ENCODE measurements around the gene RTP2. TPM values are rescaled to one million over a fixed set of nuclear protein-coding genes. Genes with fewer than 3 reads are reported as not detected.

The RTP2 gene
- polyA plus RNA-seq, 3 donors: not detected

- H3K79me2 ChIP-seq (ENCODE audit: insufficient read depth, low read length): peaks cover 76% of the 10 kb centered on the region
- H3K27me3 ChIP-seq (ENCODE audit: control insufficient read depth in 2 of 2, insufficient read depth in 2 of 2, low read length in 2 of 2): no peaks in the 10 kb centered on the region
- TF ChIP-seq, protein P1, sequence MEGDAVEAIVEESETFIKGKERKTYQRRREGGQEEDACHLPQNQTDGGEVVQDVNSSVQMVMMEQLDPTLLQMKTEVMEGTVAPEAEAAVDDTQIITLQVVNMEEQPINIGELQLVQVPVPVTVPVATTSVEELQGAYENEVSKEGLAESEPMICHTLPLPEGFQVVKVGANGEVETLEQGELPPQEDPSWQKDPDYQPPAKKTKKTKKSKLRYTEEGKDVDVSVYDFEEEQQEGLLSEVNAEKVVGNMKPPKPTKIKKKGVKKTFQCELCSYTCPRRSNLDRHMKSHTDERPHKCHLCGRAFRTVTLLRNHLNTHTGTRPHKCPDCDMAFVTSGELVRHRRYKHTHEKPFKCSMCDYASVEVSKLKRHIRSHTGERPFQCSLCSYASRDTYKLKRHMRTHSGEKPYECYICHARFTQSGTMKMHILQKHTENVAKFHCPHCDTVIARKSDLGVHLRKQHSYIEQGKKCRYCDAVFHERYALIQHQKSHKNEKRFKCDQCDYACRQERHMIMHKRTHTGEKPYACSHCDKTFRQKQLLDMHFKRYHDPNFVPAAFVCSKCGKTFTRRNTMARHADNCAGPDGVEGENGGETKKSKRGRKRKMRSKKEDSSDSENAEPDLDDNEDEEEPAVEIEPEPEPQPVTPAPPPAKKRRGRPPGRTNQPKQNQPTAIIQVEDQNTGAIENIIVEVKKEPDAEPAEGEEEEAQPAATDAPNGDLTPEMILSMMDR (IDR thresholded peaks at IDR 0.05): no peak
- peak overlapping the region; percentile 18 to 99 for H3K27ac ChIP-seq (ENCODE audit: low read depth in 1 of 2, low read length in 2 of 2)
- H4K20me1 ChIP-seq (ENCODE audit: insufficient read depth, low read length): peaks cover 98% of the 10 kb centered on the region
- intact Hi-C loops (cut with micrococcal nuclease): loop anchor here (10.0 kb wide), 1 partner anchor 1088 kb away; no protein-coding TSS in a partner anchor
- H3K36me3 ChIP-seq (replicated peaks in 1 of 2; ENCODE audit: control insufficient read depth in 1 of 2, insufficient read depth in 2 of 2, low read length in 2 of 2): peaks cover 29 to 37% of the 10 kb centered on the region in 2 donors
- peaks cover 38 to 64% of the 10 kb centered on the region in 2 donors for H3K4me1 ChIP-seq (ENCODE audit: control insufficient read depth in 1 of 2, insufficient read depth in 2 of 2, low read length in 2 of 2)
- H2AFZ ChIP-seq (ENCODE audit: insufficient read depth, low read depth, low read length, poor library complexity, severe bottlenecking): no peak overlapping the region
- H3K27me3 Mint-ChIP-seq (ENCODE audit: low read depth in 3 of 3): peaks cover 0 to 9% (median 3%) of the 10 kb centered on the region in 3 donors
- H3K9ac ChIP-seq (ENCODE audit: insufficient read depth, low read length, poor library complexity, severe bottlenecking): peak overlapping the region; percentile 89
- H3K27ac Mint-ChIP-seq: peak overlapping the region; percentile 63 to 100 (median 100)
- peaks cover 56 to 60% of the 10 kb centered on the region in 2 donors for H3K36me3 Mint-ChIP-seq
- H3K4me3 Mint-ChIP-seq: peak overlapping the region; percentile 95 to 100
- peak overlapping the region in 1 of 3 experiments; percentile 96 for H3K4me3 ChIP-seq (replicated peaks in 1 of 3; ENCODE audit: low read depth in 2 of 3, low read length in 3 of 3)
- H3K4me1 Mint-ChIP-seq: peaks cover 45% of the 10 kb centered on the region
- H3K9me3 Mint-ChIP-seq: peaks cover 0 to 2% (median 0%) of the 10 kb centered on the region in 7 donors
- H3K9me3 ChIP-seq (replicated peaks in 1 of 2; ENCODE audit: control insufficient read depth in 1 of 2, insufficient read depth in 1 of 2, low read length in 2 of 2): no peaks in the 10 kb centered on the region
- 53% methylated on average over 2 of the region's 4 CpGs for WGBS (ENCODE audit: insufficient coverage)
- peak overlapping the region; percentile 95 for H3K4me2 ChIP-seq (replicated peaks; ENCODE audit: extremely low read depth, low read length, poor library complexity, severe bottlenecking)
- peak in 1 of 3 donors; percentile 24 for DNase-seq
Measured at GRCh38 chr3:187737006-187737367, 34.6 kb upstream of the RTP2 start.

DNA sequence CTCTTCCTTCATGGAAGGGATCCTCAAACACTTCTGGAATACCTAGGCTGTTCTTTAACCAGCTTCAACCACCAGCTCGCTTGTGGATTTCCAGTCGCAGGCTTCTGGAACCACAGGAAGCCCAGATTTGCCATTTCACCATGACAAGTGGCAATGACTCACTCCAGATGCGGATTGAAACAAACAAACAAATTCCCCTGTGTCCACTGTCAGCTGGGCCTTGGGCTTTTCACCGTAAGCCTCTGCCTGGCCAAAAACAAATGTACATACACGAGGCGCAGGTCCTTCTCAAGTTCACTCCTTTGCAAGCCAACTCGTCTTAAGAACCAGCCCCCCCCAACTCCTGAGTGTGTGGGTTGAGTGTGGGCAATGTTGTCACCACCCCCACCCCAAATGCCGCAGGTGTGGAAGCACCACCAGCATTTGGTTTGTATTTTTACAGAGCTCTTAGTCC lies 34.1 kb upstream of the RTP2 start:
- Histone ChIP-seq H3K4me3 (replicated peaks in 1 of 3; ENCODE audit: low read depth in 2 of 3, low read length in 3 of 3) (peak overlapping the region in 1 of 3 experiments; percentile 96), H3K9ac (ENCODE audit: insufficient read depth, low read length, poor library complexity, severe bottlenecking) (no peak overlapping the region), H4K20me1 (ENCODE audit: insufficient read depth, low read length) (peaks cover 99% of the 10 kb centered on the region), H3K79me2 (ENCODE audit: insufficient read depth, low read length) (peaks cover 71% of the 10 kb centered on the region), H3K4me2 (replicated peaks; ENCODE audit: extremely low read depth, low read length, poor library complexity, severe bottlenecking) (peak overlapping the region; percentile 95), H3K4me1 (ENCODE audit: control insufficient read depth in 1 of 2, insufficient read depth in 2 of 2, low read length in 2 of 2) (peaks cover 38 to 60% of the 10 kb centered on the region in 2 donors), H3K36me3 (replicated peaks in 1 of 2; ENCODE audit: control insufficient read depth in 1 of 2, insufficient read depth in 2 of 2, low read length in 2 of 2) (peaks cover 34 to 42% of the 10 kb centered on the region in 2 donors), H3K9me3 (replicated peaks in 1 of 2; ENCODE audit: control insufficient read depth in 1 of 2, insufficient read depth in 1 of 2, low read length in 2 of 2) (no peaks in the 10 kb centered on the region), H2AFZ (ENCODE audit: insufficient read depth, low read depth, low read length, poor library complexity, severe bottlenecking) (no peak overlapping the region), H3K27me3 (ENCODE audit: control insufficient read depth in 2 of 2, insufficient read depth in 2 of 2, low read length in 2 of 2) (no peaks in the 10 kb centered on the region), H3K27ac (ENCODE audit: low read depth in 1 of 2, low read length in 2 of 2) (peak overlapping the region; percentile 18 to 99)
- peak overlapping the region; percentile 63 to 100 (median 100) for H3K27ac Mint-ChIP-seq
- H3K27me3 Mint-ChIP-seq (ENCODE audit: low read depth in 3 of 3): peaks cover 0 to 9% (median 3%) of the 10 kb centered on the region in 3 donors
- H3K4me1 Mint-ChIP-seq: peaks cover 45% of the 10 kb centered on the region
- H3K9me3 Mint-ChIP-seq: no peaks in the 10 kb centered on the region
- peaks cover 61 to 63% of the 10 kb centered on the region in 2 donors for H3K36me3 Mint-ChIP-seq
- 0% methylated on average over 3 of the region's 8 CpGs for WGBS (ENCODE audit: insufficient coverage)
- H3K4me3 Mint-ChIP-seq: peak overlapping the region; percentile 95 to 100
- TF ChIP-seq, protein P1 (IDR thresholded peaks at IDR 0.05): no peak
- DNase-seq: peak; percentile 64 to 91 (median 71)
- intact Hi-C loops (cut with micrococcal nuclease): loop anchor here (10.0 kb wide), 1 partner anchor 1088 kb away; no protein-coding TSS in a partner anchor

Data from CD14-positive monocyte (primary cell).